ENCODE data around the gene MAL. TPM values are rescaled to one million over a fixed set of nuclear protein-coding genes. Genes with fewer than 3 reads are reported as not detected.

MAL gene
- polyA plus RNA-seq, 1 donor from 2014 or later = not detected

DNA sequence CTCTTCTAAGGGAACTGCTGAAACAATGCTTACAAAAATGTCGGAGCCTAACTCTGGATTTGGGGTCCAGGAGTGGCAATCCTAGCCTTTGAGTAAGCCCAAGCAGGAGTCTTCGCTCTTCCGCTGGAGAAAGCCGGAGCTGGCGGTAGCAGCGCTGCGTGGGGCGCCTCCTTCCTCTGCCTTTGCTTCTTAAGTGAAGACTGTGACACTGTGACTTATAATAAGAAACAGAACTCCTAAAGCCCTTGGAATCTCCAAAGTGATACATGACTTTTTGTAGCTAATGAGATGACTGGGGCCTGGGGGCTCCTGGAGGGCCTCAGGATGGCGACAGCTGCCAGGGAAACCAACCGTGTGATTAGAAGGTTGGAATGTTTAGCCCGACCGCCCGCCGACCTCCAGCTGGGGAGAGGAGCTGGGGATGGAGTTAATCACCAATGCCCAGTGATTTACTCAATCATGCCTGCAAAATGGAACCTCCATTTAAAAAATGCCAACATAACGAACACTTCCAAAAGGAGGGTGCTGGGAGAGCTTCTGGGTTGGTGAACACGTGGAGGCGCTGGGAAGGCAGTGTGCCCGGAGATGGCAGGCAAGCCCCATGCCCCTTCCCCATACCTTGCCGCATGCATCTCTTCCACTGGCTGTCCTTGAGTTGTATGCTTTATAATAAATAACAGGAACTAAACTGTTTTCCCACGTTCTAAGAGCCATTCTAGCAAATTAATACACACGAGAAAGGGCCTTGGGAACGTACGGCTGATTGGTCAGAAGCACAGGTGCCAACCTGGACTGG is 29.0 kb upstream of the MAL start:
- Histone ChIP-seq H3K27ac (ENCODE audit: low read length) (no peak overlapping the region), H3K9ac (ENCODE audit: low read length) (no peak overlapping the region), H3K9me2 (ENCODE audit: insufficient read depth, low read length) (no peaks in the 10 kb centered on the region), H3K27me3 (ENCODE audit: insufficient read depth, low read depth, low read length) (no peaks in the 10 kb centered on the region), H3K4me3 (ENCODE audit: low read length) (no peak overlapping the region), H3K4me2 (ENCODE audit: low read length) (no peak overlapping the region), H3K36me3 (ENCODE audit: insufficient read depth, low read length) (no peaks in the 10 kb centered on the region), H3K79me2 (replicated peaks; ENCODE audit: insufficient read depth, low read length) (no peaks in the 10 kb centered on the region), H3K9me3 (ENCODE audit: low read length) (no peaks in the 10 kb centered on the region), H2AFZ (ENCODE audit: low read depth, low read length) (no peak overlapping the region), H4K20me1 (ENCODE audit: insufficient read depth) (no peaks in the 10 kb centered on the region), H3F3A (ENCODE audit: insufficient read depth, low read length, poor library complexity, severe bottlenecking) (no peaks in the 10 kb centered on the region)
- TF ChIP-seq, protein P1, sequence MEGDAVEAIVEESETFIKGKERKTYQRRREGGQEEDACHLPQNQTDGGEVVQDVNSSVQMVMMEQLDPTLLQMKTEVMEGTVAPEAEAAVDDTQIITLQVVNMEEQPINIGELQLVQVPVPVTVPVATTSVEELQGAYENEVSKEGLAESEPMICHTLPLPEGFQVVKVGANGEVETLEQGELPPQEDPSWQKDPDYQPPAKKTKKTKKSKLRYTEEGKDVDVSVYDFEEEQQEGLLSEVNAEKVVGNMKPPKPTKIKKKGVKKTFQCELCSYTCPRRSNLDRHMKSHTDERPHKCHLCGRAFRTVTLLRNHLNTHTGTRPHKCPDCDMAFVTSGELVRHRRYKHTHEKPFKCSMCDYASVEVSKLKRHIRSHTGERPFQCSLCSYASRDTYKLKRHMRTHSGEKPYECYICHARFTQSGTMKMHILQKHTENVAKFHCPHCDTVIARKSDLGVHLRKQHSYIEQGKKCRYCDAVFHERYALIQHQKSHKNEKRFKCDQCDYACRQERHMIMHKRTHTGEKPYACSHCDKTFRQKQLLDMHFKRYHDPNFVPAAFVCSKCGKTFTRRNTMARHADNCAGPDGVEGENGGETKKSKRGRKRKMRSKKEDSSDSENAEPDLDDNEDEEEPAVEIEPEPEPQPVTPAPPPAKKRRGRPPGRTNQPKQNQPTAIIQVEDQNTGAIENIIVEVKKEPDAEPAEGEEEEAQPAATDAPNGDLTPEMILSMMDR (IDR thresholded peaks at IDR 0.05; ENCODE audit: poor library complexity, severe bottlenecking) = no peak
- TF ChIP-seq RAD21 (conservative IDR thresholded peaks at IDR 0.05) (no peak), SMC3 (conservative IDR thresholded peaks at IDR 0.05; ENCODE audit: poor library complexity) (no peak), POLR2AphosphoS5 (IDR thresholded peaks at IDR 0.05) (no peak), MXI1 (conservative IDR thresholded peaks at IDR 0.05; ENCODE audit: poor library complexity, severe bottlenecking) (no peak), TAF1 (IDR thresholded peaks at IDR 0.05; ENCODE audit: low read depth) (no peak), EZH2 (IDR thresholded peaks at IDR 0.05; ENCODE audit: borderline replicate concordance, insufficient read depth, low read length, poor library complexity, severe bottlenecking) (no peak), EP300 (conservative IDR thresholded peaks at IDR 0.05; ENCODE audit: poor library complexity, severe bottlenecking) (no peak)
- TF ChIP-seq, protein P2, sequence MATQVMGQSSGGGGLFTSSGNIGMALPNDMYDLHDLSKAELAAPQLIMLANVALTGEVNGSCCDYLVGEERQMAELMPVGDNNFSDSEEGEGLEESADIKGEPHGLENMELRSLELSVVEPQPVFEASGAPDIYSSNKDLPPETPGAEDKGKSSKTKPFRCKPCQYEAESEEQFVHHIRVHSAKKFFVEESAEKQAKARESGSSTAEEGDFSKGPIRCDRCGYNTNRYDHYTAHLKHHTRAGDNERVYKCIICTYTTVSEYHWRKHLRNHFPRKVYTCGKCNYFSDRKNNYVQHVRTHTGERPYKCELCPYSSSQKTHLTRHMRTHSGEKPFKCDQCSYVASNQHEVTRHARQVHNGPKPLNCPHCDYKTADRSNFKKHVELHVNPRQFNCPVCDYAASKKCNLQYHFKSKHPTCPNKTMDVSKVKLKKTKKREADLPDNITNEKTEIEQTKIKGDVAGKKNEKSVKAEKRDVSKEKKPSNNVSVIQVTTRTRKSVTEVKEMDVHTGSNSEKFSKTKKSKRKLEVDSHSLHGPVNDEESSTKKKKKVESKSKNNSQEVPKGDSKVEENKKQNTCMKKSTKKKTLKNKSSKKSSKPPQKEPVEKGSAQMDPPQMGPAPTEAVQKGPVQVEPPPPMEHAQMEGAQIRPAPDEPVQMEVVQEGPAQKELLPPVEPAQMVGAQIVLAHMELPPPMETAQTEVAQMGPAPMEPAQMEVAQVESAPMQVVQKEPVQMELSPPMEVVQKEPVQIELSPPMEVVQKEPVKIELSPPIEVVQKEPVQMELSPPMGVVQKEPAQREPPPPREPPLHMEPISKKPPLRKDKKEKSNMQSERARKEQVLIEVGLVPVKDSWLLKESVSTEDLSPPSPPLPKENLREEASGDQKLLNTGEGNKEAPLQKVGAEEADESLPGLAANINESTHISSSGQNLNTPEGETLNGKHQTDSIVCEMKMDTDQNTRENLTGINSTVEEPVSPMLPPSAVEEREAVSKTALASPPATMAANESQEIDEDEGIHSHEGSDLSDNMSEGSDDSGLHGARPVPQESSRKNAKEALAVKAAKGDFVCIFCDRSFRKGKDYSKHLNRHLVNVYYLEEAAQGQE (IDR thresholded peaks at IDR 0.05; ENCODE audit: borderline replicate concordance) = no peak

DNA sequence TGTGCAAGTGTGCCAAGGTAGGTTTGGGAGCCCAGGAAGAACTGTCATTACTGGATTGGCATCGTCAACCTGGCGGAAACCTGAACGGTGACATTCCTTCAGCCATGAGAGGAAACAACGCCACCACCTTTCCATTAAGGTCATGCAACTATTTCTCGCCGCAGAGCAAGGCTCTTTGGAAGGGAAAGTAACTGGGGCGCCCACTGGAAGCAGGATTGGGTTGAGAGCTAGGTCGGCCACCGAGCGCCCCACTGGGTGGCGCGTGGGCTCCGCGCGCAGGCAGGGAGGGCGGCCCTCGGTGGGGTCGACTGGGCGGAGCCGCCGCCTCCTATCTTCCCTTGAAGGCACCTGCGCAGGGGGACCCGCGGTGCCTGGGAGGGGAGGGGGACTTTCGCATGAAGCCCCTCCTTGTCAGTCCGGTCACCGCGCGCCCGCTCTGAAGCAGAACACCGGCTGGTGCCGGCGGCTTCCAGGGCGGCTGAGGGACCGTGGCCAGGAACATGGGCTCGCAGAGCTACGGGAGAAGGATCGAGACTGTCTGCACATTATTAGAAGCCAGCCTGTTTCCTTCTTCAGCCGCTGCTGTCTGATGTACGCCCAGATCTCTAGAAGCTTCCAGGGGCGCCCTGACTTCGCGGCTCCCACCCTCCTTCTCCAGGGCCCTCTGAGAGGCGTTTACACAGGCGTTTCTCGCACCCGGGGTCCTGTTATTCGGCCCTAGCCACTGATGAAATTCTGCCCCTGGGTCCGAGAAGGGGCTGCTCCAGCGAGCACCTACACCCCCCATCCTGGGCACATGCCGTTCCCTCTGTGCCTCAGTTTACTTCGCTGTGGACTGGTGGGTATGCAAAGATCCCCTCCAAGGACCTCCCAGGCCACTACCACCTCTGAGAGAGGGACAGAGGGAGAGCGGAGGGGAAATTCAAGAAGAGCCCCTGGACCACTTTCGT is 27.3 kb upstream of the MAL start:
- H4K20me1 ChIP-seq (ENCODE audit: insufficient read depth) = no peaks in the 10 kb centered on the region
- no peak for TF ChIP-seq RAD21 (conservative IDR thresholded peaks at IDR 0.05)
- TF ChIP-seq, protein P1 (IDR thresholded peaks at IDR 0.05; ENCODE audit: poor library complexity, severe bottlenecking) = no peak
- TF ChIP-seq SMC3 (conservative IDR thresholded peaks at IDR 0.05; ENCODE audit: poor library complexity) = no peak
- TF ChIP-seq POLR2AphosphoS5 (IDR thresholded peaks at IDR 0.05) = no peak
- no peak for TF ChIP-seq EP300 (conservative IDR thresholded peaks at IDR 0.05; ENCODE audit: poor library complexity, severe bottlenecking)
- no peak for TF ChIP-seq EZH2 (IDR thresholded peaks at IDR 0.05; ENCODE audit: borderline replicate concordance, insufficient read depth, low read length, poor library complexity, severe bottlenecking)
- no peak for TF ChIP-seq TAF1 (IDR thresholded peaks at IDR 0.05; ENCODE audit: low read depth)
- TF ChIP-seq MXI1 (conservative IDR thresholded peaks at IDR 0.05; ENCODE audit: poor library complexity, severe bottlenecking) = no peak
- TF ChIP-seq, protein P2 (IDR thresholded peaks at IDR 0.05; ENCODE audit: borderline replicate concordance) = no peak
- H3K9me2 ChIP-seq (ENCODE audit: insufficient read depth, low read length) = no peaks in the 10 kb centered on the region
- H2AFZ ChIP-seq (ENCODE audit: low read depth, low read length) = no peak overlapping the region
- H3K27me3 ChIP-seq (ENCODE audit: insufficient read depth, low read depth, low read length) = no peaks in the 10 kb centered on the region
- H3K36me3 ChIP-seq (ENCODE audit: insufficient read depth, low read length) = no peaks in the 10 kb centered on the region
- no peak overlapping the region for H3K4me2 ChIP-seq (ENCODE audit: low read length)
- no peaks in the 10 kb centered on the region for H3K9me3 ChIP-seq (ENCODE audit: low read length)
- no peaks in the 10 kb centered on the region for H3K79me2 ChIP-seq (replicated peaks; ENCODE audit: insufficient read depth, low read length)
- H3F3A ChIP-seq (ENCODE audit: insufficient read depth, low read length, poor library complexity, severe bottlenecking) = no peaks in the 10 kb centered on the region
- H3K9ac ChIP-seq (ENCODE audit: low read length) = no peak overlapping the region
- H3K4me3 ChIP-seq (ENCODE audit: low read length) = no peak overlapping the region
- no peak overlapping the region for H3K27ac ChIP-seq (ENCODE audit: low read length)

Data from neural cell (in vitro differentiated cells).